T-helper 2 cell treated with Interferon-gamma antibody and Interleukin-4, amounts not matched to agents 5 μg/mL and 100 μg/mL, for 36 hours (primary cell): Measurements from ENCODE around the gene KDM5C.

Experiments used
- DNase-seq: peaks from one replicate; pipeline ENCODE4 v3.0.0; 2021; ENCODE audit warnings: low spot score
- H3K27ac Mint-ChIP-seq: one replicate; pipeline ENCODE4 v1.8.0; 2021; ENCODE audit warnings: mild to moderate bottlenecking, mixed read lengths
- H3K27me3 Mint-ChIP-seq: one replicate; pipeline ENCODE4 v1.8.0; 2021; ENCODE audit warnings: low read depth, mixed read lengths
- H3K36me3 Mint-ChIP-seq: one replicate; pipeline ENCODE4 v1.8.0; 2021; ENCODE audit warnings: low read depth, mixed read lengths
- H3K4me1 Mint-ChIP-seq: one replicate; pipeline ENCODE4 v1.8.0; 2021; ENCODE audit warnings: low read depth, mixed read lengths
- H3K4me3 Mint-ChIP-seq: one replicate; pipeline ENCODE4 v1.8.0; 2022; ENCODE audit warnings: mild to moderate bottlenecking, moderate library complexity, mixed read lengths
- H3K9me3 Mint-ChIP-seq: one replicate; pipeline ENCODE4 v1.8.0; 2021; ENCODE audit warnings: mixed read lengths

The KDM5C gene

DNA sequence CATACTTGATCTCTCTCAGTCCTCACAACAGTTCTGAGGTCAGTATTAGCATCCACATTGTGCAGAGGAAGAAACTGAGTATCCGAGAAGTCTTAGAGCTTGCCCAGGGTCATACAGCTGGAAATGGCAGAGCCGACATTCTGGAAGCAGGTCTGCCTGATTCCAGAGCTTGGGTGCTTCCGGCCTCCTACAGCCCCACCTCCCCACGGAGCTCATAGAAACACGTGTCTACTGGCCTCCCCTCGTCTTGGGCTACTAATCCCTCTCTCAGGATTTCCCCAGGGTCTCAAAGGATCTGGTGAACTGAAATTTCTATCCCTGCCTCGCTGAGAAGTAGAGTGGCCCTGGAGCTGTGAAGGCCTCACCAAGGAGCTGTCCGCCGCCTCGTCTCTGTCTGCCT, 12.0 kb upstream of the KDM5C start:
- Mint-ChIP-seq H3K9me3 (no peaks in the 10 kb centered on the region), H3K27ac (no peak overlapping the region), H3K4me1 (no peaks in the 10 kb centered on the region), H3K36me3 (no peaks in the 10 kb centered on the region), H3K27me3 (no peaks in the 10 kb centered on the region), H3K4me3 (no peak overlapping the region)
- DNase-seq: no peak

GRCh38 chrX:53236025-53236679, 11.1 kb upstream of the KDM5C start:
- H3K36me3 Mint-ChIP-seq: no peaks in the 10 kb centered on the region

GRCh38 chrX:53235566-53235965, 10.6 kb upstream of the KDM5C start:
- H3K27ac Mint-ChIP-seq: no peak overlapping the region
- no peak for DNase-seq
- H3K4me1 Mint-ChIP-seq: no peaks in the 10 kb centered on the region
- H3K9me3 Mint-ChIP-seq: no peaks in the 10 kb centered on the region
- H3K27me3 Mint-ChIP-seq: peaks cover 6% of the 10 kb centered on the region
- no peaks in the 10 kb centered on the region for H3K36me3 Mint-ChIP-seq
- no peak overlapping the region for H3K4me3 Mint-ChIP-seq

More at GRCh38 chrX:53236025-53236679, 11.1 kb upstream of the KDM5C start:
- Mint-ChIP-seq H3K27ac (no peak overlapping the region), H3K9me3 (no peaks in the 10 kb centered on the region), H3K4me1 (no peaks in the 10 kb centered on the region), H3K27me3 (peaks cover 3% of the 10 kb centered on the region), H3K4me3 (no peak overlapping the region)
- no peak for DNase-seq

DNA sequence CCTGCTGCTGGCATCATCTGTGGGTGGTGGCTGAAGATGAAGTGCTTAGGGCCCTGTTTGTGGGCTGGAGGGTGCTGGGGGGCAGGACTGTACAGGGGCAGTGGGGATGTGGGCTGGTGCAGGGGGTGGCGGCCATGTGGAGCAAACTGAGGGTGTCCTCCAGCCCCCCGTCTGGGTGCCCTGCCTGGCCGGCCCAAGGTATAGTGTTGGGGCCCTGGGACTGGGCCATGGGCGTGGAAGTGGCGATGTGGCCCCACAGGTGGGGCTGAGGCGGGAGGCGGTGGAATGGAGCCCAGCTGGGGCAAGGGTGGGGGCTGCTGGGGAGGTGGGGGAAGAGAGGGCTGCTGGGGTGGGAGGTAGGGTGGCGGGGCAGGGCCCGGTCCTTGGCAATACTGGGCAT, 9.5 kb upstream of the KDM5C start:
- Mint-ChIP-seq H3K27me3 (peaks cover 6% of the 10 kb centered on the region), H3K4me1 (no peaks in the 10 kb centered on the region), H3K36me3 (no peaks in the 10 kb centered on the region), H3K27ac (no peak overlapping the region), H3K4me3 (no peak overlapping the region), H3K9me3 (no peaks in the 10 kb centered on the region)
- DNase-seq: no peak

DNA sequence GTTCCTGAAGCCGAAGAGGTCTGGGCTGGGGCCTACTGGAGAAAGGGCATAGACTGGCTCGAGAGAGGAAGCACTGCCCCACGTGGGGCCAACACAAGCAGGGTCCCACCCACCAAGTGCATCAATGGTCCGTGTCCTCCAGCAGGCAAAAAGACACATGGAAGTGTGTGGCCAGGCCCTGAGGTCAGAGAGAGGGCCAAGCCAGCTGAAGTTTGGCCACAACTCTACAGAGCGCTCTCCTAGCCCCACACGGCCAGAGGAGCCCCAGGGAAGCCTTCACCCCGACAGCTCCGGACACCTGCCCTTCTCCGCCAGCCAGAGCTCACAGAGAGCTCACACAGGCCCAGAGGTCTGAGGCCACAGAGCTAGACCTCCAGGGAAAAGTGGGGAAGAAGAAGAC, 8.5 kb upstream of the KDM5C start:
- no peak overlapping the region for H3K27ac Mint-ChIP-seq
- peaks cover under 1% of the 10 kb centered on the region for H3K4me1 Mint-ChIP-seq
- H3K27me3 Mint-ChIP-seq: peaks cover 6% of the 10 kb centered on the region
- DNase-seq: no peak
- H3K4me3 Mint-ChIP-seq: no peak overlapping the region
- H3K36me3 Mint-ChIP-seq: no peaks in the 10 kb centered on the region
- no peaks in the 10 kb centered on the region for H3K9me3 Mint-ChIP-seq

GRCh38 chrX:53230116-53230515, 5.1 kb upstream of the KDM5C start:
- H3K4me3 Mint-ChIP-seq: no peak overlapping the region
- no peak for DNase-seq
- peaks cover 10% of the 10 kb centered on the region for H3K4me1 Mint-ChIP-seq
- no peak overlapping the region for H3K27ac Mint-ChIP-seq
- no peaks in the 10 kb centered on the region for H3K9me3 Mint-ChIP-seq
- no peaks in the 10 kb centered on the region for H3K36me3 Mint-ChIP-seq
- peaks cover 6% of the 10 kb centered on the region for H3K27me3 Mint-ChIP-seq

- H3K27me3 Mint-ChIP-seq: peaks cover 6% of the 10 kb centered on the region
- H3K36me3 Mint-ChIP-seq: peaks cover 13% of the 10 kb centered on the region
- no peaks in the 10 kb centered on the region for H3K9me3 Mint-ChIP-seq
- no peak overlapping the region for H3K4me3 Mint-ChIP-seq
- peak overlapping the region; percentile 20 for H3K27ac Mint-ChIP-seq
- no peak for DNase-seq
- peaks cover 23% of the 10 kb centered on the region for H3K4me1 Mint-ChIP-seq
Measured at GRCh38 chrX:53227224-53227765, 2.3 kb upstream of the KDM5C start.

DNA sequence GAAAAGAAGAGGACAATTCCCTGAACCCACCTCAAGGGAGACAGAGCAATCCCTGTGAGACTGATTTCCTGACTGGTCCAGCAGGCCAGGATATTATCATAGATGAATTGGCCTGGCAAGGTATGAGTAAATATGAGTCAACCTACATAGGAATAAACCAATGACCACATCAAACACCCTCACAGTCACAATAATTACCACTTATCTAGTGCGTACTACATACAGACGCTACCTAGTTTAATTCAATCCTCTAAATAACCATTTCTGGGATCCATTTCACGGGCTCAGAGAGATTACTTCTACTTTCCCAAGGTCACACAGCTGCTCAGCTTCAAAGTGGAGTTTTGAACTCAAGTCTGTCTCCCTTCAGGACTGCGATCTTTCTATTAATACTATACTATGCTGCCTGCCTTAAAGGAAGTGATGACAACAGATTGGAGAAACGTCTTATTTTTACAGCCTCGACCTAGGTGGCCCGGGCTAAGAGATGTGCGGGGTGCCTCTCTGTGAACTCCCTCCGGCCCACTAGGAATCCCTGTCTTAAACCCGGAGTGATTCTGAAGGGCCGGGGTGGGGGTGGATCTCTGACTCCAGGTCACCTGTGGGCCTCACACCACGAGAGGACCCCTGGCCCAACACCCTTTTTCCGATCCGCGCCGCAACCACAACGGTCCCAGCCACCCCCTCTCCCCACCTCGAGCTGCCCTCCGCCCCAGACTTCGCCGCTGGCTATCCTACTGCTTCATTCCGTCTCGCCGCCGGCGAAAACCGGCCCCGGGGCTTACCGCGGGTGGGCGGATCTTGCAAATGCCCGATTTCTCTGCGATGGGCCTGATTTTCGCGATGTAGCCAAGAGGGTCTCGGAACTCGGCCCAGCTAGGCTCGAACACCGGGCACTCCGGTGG, 800 bp downstream of the KDM5C start:
- Mint-ChIP-seq H3K27ac (peak overlapping the region; percentile 98), H3K4me3 (peak overlapping the region; percentile 93), H3K9me3 (no peaks in the 10 kb centered on the region), H3K36me3 (peaks cover 13% of the 10 kb centered on the region), H3K4me1 (peaks cover 30% of the 10 kb centered on the region), H3K27me3 (no peaks in the 10 kb centered on the region)
- peak; percentile 5 for DNase-seq

- Mint-ChIP-seq H3K36me3 (peaks cover 15% of the 10 kb centered on the region), H3K4me1 (peaks cover 28% of the 10 kb centered on the region), H3K4me3 (peak overlapping the region; percentile 93), H3K27me3 (no peaks in the 10 kb centered on the region), H3K27ac (peak overlapping the region; percentile 41), H3K9me3 (no peaks in the 10 kb centered on the region)
- no peak for DNase-seq
Measured at GRCh38 chrX:53223068-53223693, 1.8 kb downstream of the KDM5C start.

DNA sequence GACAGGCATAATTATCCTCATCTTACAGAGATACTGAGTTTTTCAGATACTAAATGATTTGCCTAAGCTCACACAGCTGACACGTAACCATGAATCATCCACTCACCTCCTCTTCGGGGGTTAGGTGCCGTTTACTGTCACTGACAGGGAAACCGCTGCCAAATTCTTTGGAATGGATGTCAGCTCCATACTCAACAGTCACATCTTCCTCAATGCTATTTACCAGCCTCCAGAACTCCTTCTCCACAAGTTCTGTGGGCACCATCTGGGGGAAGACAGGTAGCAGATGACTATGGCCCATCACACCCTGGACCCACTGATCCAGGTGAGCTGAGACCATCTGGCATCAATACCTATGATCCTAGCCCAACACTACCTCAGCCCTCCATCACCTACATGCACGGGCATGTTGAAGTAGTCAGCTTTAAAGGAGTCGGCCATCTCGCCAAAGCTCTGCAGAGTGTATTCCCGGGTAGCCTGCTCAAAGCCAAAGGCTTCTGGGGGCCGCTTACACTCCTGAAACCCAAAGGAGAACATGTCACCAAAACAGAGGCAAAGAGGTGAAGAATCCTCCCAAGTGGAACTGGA, 13.5 kb downstream of the KDM5C start:
- DNase-seq: no peak
- H3K4me3 Mint-ChIP-seq: no peak overlapping the region
- no peak overlapping the region for H3K27ac Mint-ChIP-seq
- H3K36me3 Mint-ChIP-seq: peaks cover 41% of the 10 kb centered on the region
- H3K9me3 Mint-ChIP-seq: no peaks in the 10 kb centered on the region
- H3K4me1 Mint-ChIP-seq: no peaks in the 10 kb centered on the region
- H3K27me3 Mint-ChIP-seq: no peaks in the 10 kb centered on the region

GRCh38 chrX:53196678-53197077, 28.3 kb downstream of the KDM5C start:
- no peak for DNase-seq
- no peak overlapping the region for H3K27ac Mint-ChIP-seq
- no peaks in the 10 kb centered on the region for H3K4me1 Mint-ChIP-seq
- H3K27me3 Mint-ChIP-seq: no peaks in the 10 kb centered on the region
- H3K4me3 Mint-ChIP-seq: no peak overlapping the region
- H3K9me3 Mint-ChIP-seq: no peaks in the 10 kb centered on the region
- H3K36me3 Mint-ChIP-seq: peaks cover 40% of the 10 kb centered on the region

DNA sequence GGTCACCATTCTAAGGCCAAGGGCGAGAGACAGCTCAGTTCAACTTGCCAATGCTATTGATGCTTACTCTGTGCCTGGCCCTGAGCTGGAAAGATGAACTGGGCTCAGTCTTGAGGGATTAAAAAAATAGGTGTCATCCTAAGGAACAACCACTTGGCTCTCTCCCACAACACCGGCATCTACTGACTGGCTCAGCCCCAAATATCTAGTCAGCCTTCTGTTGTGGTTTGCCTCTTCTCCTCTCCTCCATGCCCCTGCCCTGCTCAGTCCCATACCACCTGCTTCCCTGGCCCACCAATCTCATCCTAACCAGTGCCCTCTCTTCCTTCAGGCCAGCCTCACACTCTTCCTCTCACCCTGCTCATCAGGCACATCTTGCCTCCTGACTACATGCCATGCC, 29.6 kb downstream of the KDM5C start:
- no peak overlapping the region for H3K4me3 Mint-ChIP-seq
- H3K9me3 Mint-ChIP-seq: no peaks in the 10 kb centered on the region
- no peak for DNase-seq
- no peak overlapping the region for H3K27ac Mint-ChIP-seq
- H3K36me3 Mint-ChIP-seq: peaks cover 36% of the 10 kb centered on the region
- no peaks in the 10 kb centered on the region for H3K4me1 Mint-ChIP-seq
- H3K27me3 Mint-ChIP-seq: no peaks in the 10 kb centered on the region

DNA sequence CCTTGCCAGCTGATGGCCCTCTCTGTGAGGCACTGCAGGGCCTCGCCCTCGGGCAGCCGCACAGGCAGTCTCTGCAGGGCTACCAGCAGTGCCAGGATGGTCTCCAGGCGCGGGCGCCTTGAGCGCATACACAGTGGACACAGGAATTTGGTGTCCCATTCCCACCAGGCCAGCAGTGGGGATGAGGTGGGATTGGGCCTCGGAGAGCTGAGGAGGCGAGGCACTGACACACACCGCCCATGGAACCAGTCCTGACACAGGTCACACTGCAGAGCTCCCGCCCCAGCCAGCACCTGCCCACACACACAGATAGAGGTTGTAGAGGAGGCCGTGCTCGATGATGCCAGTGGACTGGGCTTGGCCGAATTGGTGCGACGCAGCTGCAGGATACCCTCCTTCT, 30.7 kb downstream of the KDM5C start:
- peaks cover 2% of the 10 kb centered on the region for H3K4me1 Mint-ChIP-seq
- H3K36me3 Mint-ChIP-seq: peaks cover 29% of the 10 kb centered on the region
- H3K27ac Mint-ChIP-seq: no peak overlapping the region
- H3K27me3 Mint-ChIP-seq: no peaks in the 10 kb centered on the region
- no peaks in the 10 kb centered on the region for H3K9me3 Mint-ChIP-seq
- no peak for DNase-seq
- H3K4me3 Mint-ChIP-seq: no peak overlapping the region

DNA sequence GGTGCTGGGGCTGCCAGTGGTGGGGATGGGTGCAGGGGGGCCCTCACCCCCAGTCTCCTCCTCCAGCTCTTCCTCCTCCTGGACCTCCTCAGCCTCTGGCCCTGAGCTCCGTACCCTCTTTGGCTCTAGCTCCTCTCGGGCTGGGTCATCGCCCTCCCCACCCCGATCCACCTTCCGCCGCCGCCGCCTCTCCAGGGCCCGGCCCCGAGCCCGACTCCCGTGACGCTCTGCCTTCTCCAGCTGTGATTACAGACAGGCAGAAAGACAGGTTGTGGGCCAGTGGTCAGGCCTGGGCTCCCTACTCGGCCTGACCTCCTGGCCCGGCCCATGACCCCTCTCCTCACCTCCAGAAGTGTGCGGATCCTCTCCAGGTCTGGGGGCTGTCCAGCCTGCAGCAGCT, 31.9 kb downstream of the KDM5C start:
- H3K36me3 Mint-ChIP-seq: peaks cover 24% of the 10 kb centered on the region
- H3K27ac Mint-ChIP-seq: no peak overlapping the region
- no peaks in the 10 kb centered on the region for H3K9me3 Mint-ChIP-seq
- no peak overlapping the region for H3K4me3 Mint-ChIP-seq
- no peak for DNase-seq
- H3K4me1 Mint-ChIP-seq: peaks cover 6% of the 10 kb centered on the region
- no peaks in the 10 kb centered on the region for H3K27me3 Mint-ChIP-seq
